Thyroid gland (tissue), 4 donors: Measurements from ENCODE around the gene SGCD. TPM values are rescaled to one million over a fixed set of nuclear protein-coding genes. Genes with fewer than 3 reads are reported as not detected.
A peak's percentile ranks its signal among the peaks of the same experiment; 100 is the strongest.

Experiments used
- DNase-seq, 2 donors: peaks; one replicate each; pipeline ENCODE4 v3.0.0-alpha.2; 2019
- H3K27ac ChIP-seq, 3 donors: fragments of 200-600 bp; sonication (generic); 1 replicate in 2 of 3; 2 replicates in 1 of 3; pipeline ENCODE4 v1.5.1; 2016 to 2019; ENCODE audit warnings: mild to moderate bottlenecking in 1 of 3, moderate library complexity in 1 of 3
- H3K27me3 ChIP-seq: fragments of 200-600 bp; sonication (generic); one replicate; pipeline ENCODE4 v1.5.1; 2019
- H3K36me3 ChIP-seq, 2 donors: fragments of 200-600 bp; sonication (generic); one replicate each; pipeline ENCODE4 v1.5.1; 2016 to 2019
- H3K4me1 ChIP-seq, 2 donors: fragments of 200-600 bp; sonication (generic); one replicate each; pipeline ENCODE4 v1.5.1; 2017 to 2019
- H3K4me3 ChIP-seq, 3 donors: fragments of 200-600 bp; sonication (generic); replicated peaks in 1 of 3; 1 replicate in 2 of 3; 2 replicates in 1 of 3; pipeline ENCODE4 v1.5.1; 2016; ENCODE audit warnings: mild to moderate bottlenecking in 1 of 3
- H3K9me3 ChIP-seq: fragments of 200-600 bp; sonication (generic); one replicate; pipeline ENCODE4 v1.5.1; 2017
- POLR2A ChIP-seq, 2 donors: fragments of 450-650 bp; IDR thresholded peaks; one replicate each; pipeline ENCODE4 v1.6.1; 2017; ENCODE audit warnings: antibody characterized with exemption in 2 of 2, mild to moderate bottlenecking in 2 of 2, moderate library complexity in 1 of 2
- WGBS, 2 donors: methylation state at CpG; one replicate each; pipeline ENCODE4 v1.1.5; 2017; 5-methylcytosine and 5-hydroxymethylcytosine counted together
- intact Hi-C: fragments of 100-400 bp; cut with DNase I; formaldehyde crosslinking; loops from one replicate; pipeline ENCODE4 v1.15.1; 2023
- total RNA-seq, 4 donors: library from RNA; depleted of rRNA; stranded (reverse); fragments of >200 nt; gene quantifications; one replicate each; pipeline ENCODE4 v1.2.3, GENCODE V29; 2016
- TF ChIP-seq, protein P1 (sequence below), 6 experiments: fragments of 200-600 bp in 3 of 6; fragments of 450-650 bp in 3 of 6; sonication (generic) in 3 of 6; IDR thresholded peaks; one replicate each; pipeline ENCODE4 v1.5.1; 2016 to 2019; ENCODE audit warnings: antibody characterized with exemption in 6 of 6, mild to moderate bottlenecking in 2 of 6, inconsistent platforms in 1 of 6, moderate library complexity in 1 of 6

SGCD gene
- total RNA-seq, 4 donors from 2014 or later: 7.4 to 20.1 (median 9.2) TPM

DNA sequence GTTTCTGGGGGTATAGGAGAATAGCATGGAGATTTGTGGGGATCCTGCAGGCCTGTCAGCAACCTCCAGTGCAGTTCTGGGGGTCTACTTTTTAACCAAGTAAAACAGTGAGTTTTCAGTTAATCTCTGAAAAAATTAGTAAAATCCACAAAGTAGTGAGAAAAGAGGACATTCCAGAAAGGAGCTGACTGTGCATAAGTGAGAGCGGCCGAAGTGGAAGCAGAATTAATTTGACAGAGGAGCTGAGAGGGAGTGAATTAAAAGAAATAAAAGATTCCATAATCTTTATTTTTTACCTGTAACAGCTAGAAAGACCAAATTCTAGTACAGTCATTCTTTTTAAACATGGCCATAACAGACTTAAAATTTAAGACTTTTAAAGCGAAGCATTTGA is 149.2 kb downstream of the SGCD start:
- peak in 1 of 2 donors; percentile 23 for DNase-seq
- Histone ChIP-seq H3K4me1 (peaks cover 39 to 47% of the 10 kb centered on the region in 2 donors), H3K27ac (peak overlapping the region; percentile 66 to 88 (median 66)), H3K36me3 (no peaks in the 10 kb centered on the region), H3K27me3 (no peaks in the 10 kb centered on the region), H3K4me3 (no peak overlapping the region), H3K9me3 (no peaks in the 10 kb centered on the region)
- whole genome bisulfite sequencing, 2 donors: 50 to 61% methylated on average over 3 of the region's 3 CpGs
- TF ChIP-seq POLR2A (IDR thresholded peaks at IDR 0.05): no peak
- TF ChIP-seq, protein P1, sequence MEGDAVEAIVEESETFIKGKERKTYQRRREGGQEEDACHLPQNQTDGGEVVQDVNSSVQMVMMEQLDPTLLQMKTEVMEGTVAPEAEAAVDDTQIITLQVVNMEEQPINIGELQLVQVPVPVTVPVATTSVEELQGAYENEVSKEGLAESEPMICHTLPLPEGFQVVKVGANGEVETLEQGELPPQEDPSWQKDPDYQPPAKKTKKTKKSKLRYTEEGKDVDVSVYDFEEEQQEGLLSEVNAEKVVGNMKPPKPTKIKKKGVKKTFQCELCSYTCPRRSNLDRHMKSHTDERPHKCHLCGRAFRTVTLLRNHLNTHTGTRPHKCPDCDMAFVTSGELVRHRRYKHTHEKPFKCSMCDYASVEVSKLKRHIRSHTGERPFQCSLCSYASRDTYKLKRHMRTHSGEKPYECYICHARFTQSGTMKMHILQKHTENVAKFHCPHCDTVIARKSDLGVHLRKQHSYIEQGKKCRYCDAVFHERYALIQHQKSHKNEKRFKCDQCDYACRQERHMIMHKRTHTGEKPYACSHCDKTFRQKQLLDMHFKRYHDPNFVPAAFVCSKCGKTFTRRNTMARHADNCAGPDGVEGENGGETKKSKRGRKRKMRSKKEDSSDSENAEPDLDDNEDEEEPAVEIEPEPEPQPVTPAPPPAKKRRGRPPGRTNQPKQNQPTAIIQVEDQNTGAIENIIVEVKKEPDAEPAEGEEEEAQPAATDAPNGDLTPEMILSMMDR (IDR thresholded peaks at IDR 0.05): no peak
- intact Hi-C loops: no loop called here

GRCh38 chr5:156476678-156477077 is 149.7 kb downstream of the SGCD start:
- peaks cover 39 to 47% of the 10 kb centered on the region in 2 donors for H3K4me1 ChIP-seq
- 34 to 63% methylated on average over 2 of the region's 2 CpGs for WGBS, 2 donors
- H3K4me3 ChIP-seq: no peak overlapping the region
- no peaks in the 10 kb centered on the region for H3K36me3 ChIP-seq
- intact Hi-C loops: no loop called here
- H3K27ac ChIP-seq: peak overlapping the region; percentile 66 to 88 (median 66)
- no peaks in the 10 kb centered on the region for H3K9me3 ChIP-seq
- DNase-seq: no peak
- TF ChIP-seq POLR2A (IDR thresholded peaks at IDR 0.05): no peak
- TF ChIP-seq, protein P1 (IDR thresholded peaks at IDR 0.05): no peak
- H3K27me3 ChIP-seq: no peaks in the 10 kb centered on the region

DNA sequence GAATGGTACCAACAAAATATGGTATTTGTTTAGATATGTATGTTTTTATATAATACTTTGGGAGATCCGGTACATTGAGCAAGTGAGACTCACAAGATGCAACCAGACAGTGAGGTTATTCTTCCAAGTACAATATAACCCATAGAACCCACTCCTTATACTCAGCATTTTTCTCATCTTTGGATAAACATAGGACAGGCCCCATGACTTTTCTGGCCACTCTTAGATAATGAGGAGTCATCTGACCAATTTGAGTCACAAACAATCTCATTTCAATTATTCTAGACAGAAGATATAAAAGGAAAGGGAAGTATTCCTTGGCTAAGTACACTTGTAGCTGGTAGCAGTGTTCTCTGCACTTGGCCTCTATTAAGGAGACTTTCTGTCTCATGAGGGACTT is 150.2 kb downstream of the SGCD start:
- H3K4me1 ChIP-seq: peaks cover 39 to 47% of the 10 kb centered on the region in 2 donors
- H3K27me3 ChIP-seq: no peaks in the 10 kb centered on the region

GRCh38 chr5:156479849-156480248 is 152.9 kb downstream of the SGCD start:
- H3K36me3 ChIP-seq: no peaks in the 10 kb centered on the region
- H3K4me3 ChIP-seq: no peak overlapping the region
- no peaks in the 10 kb centered on the region for H3K9me3 ChIP-seq
- H3K27ac ChIP-seq: no peak overlapping the region
- H3K27me3 ChIP-seq: no peaks in the 10 kb centered on the region
- intact Hi-C loops: no loop called here
- WGBS, 2 donors: 96 to 97% methylated on average over 1 of the region's 1 CpG
- DNase-seq: no peak
- TF ChIP-seq, protein P1 (IDR thresholded peaks at IDR 0.05): no peak
- no peak for TF ChIP-seq POLR2A (IDR thresholded peaks at IDR 0.05)
- H3K4me1 ChIP-seq: peaks cover 29 to 31% of the 10 kb centered on the region in 2 donors

More for the DNA sequence above, 150.2 kb downstream of the SGCD start:
- 38 to 41% methylated on average over 1 of the region's 1 CpG for WGBS, 2 donors
- Histone ChIP-seq H3K9me3 (no peaks in the 10 kb centered on the region), H3K4me3 (no peak overlapping the region), H3K36me3 (no peaks in the 10 kb centered on the region), H3K27ac (peak overlapping the region; percentile 66 to 88 (median 66))
- intact Hi-C loops: no loop called here
- TF ChIP-seq, protein P1 (IDR thresholded peaks at IDR 0.05): no peak
- TF ChIP-seq POLR2A (IDR thresholded peaks at IDR 0.05): no peak
- DNase-seq: no peak

DNA sequence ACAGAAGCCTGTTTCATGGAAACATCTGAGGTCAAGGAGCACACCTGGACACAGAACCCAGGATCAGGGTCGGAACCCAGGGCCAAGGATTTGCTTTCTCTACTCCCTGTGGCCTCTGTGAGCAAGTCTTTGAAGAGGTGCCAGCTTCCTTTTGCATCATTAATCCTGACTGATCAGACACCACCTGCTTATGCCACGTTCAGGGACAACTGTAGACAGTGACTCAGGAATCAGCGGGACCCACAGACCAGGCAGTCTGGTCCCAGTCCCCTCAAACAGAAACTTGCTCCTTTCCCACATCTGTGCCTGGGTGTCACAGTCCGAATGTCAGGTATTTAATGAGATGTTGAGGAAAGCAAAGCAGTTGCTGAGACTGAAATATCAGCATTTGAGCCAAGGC is 154.8 kb downstream of the SGCD start:
- Histone ChIP-seq H3K4me1 (peaks cover 11 to 14% of the 10 kb centered on the region in 2 donors), H3K36me3 (no peaks in the 10 kb centered on the region), H3K27ac (no peak overlapping the region), H3K9me3 (no peaks in the 10 kb centered on the region), H3K27me3 (no peaks in the 10 kb centered on the region), H3K4me3 (no peak overlapping the region)
- TF ChIP-seq POLR2A (IDR thresholded peaks at IDR 0.05): no peak
- TF ChIP-seq, protein P1 (IDR thresholded peaks at IDR 0.05): no peak
- no peak for DNase-seq
- intact Hi-C loops: no loop called here
- 79 to 91% methylated on average over 4 of the region's 4 CpGs for WGBS, 2 donors
